ENCODE data around the gene PEAK1.

Gene PEAK1

DNA sequence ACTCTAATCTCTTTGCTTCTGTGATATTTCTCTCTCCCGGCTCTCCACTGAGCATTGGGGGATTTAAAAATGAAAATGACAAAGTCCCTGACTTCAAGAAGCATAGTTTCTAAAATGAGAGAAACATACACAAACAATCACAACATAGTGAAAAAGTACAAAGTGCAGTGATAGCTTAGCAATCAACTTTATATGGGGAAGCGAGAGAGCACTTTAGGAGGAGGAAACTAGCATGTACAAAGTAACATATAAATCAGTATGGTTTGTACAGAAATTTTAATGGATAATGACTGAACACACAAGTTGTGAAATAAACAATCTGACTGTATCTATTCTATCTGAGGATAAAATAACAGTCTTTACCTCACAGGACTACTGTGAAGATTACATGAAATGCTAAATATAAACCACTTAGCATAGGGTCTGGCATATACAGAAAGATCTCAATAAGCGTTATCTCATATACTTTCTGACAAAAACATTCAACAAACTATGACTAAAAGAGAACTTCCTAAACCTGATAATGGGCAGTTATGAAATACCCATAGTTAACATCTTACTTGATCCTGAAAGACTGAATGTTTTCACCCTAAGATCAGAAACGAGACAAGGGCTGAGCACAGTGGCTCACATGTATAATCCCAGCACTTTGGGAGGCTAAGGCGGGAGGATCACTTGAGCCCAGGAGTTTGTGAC is 61.2 kb downstream of the PEAK1 start:
- no peak for DNase-seq (ENCODE audit: low spot score)

DNA sequence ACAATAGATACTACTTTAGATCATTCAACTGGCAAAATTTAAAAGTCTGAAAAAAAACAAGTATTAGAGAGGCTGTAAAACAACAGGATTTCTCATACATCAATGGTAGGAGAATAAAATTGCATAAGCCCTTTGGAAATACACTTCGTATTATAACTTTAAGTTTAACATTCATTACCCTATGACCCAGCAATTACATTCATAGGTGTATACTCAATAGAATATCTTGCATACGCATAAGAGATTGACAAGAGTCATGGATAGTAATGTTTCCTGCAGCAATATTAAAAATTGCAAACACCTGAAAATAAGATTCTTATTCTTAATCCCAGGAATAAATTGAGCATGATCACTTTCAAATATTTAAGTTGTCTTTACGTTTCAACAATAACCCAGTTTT is 63.6 kb downstream of the PEAK1 start:
- no peak for DNase-seq (ENCODE audit: low spot score)

DNA sequence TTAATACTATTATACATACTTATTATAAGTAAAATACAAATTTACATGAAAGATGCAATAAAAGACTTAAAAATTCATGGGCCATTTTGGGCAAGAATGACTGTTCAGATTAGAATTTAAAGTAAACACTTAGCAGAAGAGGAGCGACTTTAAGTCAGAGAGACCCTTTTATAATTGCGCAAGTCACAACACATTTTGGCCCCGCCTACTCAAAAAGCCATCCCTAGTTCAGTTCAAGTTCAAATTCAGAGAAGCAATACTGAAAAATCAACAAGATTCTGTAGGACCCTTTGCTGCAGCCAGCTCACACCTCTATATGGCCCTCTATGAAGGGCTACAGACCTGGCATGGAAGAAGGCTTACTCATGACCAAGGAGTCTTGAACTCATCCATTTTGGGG is 64.6 kb downstream of the PEAK1 start:
- DNase-seq (ENCODE audit: low spot score) = no peak

DNA sequence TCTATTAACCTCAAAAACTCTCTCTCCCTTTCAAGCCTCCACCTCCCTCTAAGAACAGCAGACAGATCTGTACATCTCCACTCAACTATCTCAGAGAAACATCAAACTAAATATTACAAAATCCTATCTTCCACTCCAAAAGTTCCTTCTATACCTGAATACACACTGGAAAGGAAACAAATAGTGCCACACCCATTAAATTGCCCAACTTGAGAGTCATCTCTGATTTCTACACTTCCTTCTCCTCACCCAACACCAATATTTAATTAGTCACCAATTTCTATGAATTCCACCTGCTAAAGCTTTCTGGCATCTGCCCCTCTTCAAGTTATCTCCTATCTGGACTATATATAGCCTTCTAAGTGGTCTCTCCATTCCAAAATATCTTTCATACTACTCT is 65.8 kb downstream of the PEAK1 start:
- DNase-seq (ENCODE audit: low spot score) = no peak

DNA sequence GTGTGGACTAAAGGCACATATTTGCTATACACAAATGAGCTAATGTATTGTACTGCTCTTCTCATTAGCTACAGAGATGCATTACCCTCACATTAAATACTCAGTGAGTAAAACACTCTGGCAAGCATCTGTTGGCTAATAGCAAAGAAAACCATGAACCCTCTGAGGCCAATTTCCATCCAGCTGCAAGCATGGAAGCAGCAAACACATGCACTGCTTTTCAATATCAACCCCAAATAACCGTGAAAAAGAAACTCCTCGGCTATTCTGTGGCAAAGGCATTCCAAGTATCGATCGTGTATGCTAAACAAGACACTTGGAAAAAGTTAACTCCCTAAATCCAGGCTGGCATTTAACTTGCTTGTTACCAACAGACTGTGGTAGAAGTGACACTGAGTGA is 67.0 kb downstream of the PEAK1 start:
- DNase-seq (ENCODE audit: low spot score) = no peak

DNA sequence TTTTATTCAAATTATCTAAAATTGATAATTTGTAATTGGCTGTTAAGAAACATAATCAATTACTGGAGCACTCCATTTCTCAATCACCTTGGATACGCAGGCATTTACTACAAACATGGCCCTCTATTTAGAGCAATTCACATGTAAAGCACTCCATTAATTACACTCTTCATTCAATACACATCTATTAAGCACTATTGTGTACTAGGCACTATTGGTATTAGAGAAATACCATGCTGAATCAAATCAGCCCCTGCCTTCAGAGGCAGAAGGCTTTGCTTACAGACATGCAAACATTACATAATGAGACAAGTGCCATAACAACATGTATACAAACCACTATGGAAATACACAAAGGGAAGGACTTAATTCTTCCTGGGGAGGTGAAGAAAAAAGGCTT is 69.1 kb downstream of the PEAK1 start:
- DNase-seq (ENCODE audit: low spot score) = no peak

DNA sequence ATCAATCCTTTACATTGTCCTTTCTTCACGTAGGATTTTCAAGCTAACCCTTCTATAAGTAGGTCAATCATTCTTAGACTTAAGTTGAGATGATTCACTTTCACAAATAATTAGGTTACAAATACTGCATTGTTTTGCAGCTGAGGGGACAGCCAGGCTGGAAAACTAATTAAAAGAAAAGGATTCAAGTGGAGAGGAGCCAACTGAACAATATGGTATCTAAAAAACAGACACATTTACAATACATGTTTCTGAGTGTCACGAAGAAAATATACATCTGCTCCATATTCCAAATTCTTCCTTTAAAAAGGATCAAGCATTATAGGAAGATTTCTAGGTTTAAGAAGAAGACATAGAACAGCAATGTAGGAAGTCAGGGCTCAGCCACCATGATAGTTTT is 70.2 kb downstream of the PEAK1 start:
- no peak for DNase-seq (ENCODE audit: low spot score)

DNA sequence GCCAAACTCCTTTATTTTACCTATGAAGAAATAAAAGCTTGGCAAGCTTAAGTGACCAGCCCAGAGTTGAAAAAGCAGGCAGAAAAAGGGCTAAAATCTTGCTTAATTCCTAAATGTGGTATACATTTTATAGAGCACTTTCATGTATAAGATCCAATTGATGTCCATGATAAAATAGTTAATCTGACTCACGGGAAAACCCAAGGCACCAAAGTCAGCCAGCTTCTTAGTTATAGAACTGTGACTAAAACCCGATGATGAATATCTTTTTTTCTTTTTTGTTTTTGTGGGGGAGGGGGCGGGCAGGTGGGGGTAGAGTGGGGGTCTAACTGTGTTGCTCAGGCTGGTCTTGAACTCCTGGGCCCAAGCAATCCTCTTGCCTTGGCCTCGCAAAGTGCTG is 71.4 kb downstream of the PEAK1 start:
- no peak for DNase-seq (ENCODE audit: low spot score)

DNA sequence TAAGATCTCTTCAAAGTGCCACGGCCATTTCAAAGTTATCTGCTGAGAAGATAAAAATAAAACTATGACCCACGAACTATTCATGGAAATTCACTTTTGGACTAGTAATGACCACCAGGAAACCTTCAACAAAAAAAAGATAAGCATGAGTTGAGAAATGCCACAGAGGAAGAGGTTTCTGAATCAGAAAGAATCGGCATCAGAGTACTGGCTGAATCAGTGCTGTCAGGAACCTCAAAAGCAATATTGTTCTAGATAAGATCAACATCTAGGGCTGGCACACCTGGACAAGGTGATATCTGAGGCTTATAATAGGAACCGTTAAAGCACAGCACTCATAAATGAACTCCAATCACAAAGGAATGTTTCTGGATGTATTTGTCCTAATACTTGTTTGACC is 72.7 kb downstream of the PEAK1 start:
- DNase-seq (ENCODE audit: low spot score) = no peak

DNA sequence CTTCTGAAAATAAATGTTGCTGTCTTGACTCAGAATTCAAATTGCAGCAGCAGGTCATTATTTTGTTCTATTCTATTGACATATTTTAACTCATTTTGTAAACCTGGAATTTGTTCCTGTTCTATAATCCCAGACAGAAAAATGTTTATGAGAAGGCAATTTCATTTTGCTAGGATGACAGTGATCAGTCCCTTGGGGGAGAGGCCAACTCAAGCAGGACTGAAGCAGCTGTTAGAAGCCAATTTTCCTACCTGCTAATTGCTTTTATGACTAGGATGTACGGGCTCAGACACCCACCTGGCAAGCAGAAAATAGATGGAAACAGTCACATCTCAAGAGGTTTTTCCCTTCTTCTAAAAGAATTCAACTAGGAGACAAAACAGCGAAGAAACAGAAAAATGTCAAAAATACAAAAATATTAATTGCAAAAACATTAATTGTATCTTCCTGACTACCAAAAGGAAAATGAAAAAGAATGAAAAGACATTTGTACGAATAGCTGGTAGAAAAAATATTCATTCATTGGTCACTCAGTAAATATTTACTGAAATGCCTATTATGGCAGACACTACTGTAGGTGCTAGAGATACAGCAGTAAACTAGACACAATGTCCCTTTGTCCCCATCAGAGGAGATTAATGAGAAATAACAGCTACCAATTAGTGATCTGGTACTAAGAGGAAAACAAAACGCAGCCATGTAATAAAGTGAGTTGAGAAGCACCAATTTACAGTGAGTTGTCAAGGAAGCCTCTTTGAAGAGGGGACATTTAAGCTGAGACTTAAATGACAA is 73.5 kb downstream of the PEAK1 start:
- DNase-seq (ENCODE audit: low spot score) = no peak

DNA sequence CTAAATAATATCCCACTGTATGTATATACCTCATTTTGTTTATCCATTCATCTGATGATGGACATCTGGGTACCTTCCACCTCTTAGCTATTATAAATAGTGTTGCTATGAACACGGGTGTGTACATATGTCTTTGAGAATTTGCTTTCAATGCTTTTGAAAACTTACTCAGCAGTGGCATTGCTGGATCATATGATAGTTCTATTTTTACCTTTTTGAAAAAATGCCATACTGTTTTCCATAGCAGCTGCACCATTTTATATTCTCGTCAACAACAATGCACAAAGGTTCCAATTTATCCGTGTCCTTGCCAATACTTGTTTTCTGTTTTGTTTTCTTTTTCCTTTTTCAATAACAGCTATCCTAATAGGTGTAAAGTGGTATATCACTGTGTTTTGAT is 77.1 kb downstream of the PEAK1 start:
- no peak for DNase-seq (ENCODE audit: low spot score)

DNA sequence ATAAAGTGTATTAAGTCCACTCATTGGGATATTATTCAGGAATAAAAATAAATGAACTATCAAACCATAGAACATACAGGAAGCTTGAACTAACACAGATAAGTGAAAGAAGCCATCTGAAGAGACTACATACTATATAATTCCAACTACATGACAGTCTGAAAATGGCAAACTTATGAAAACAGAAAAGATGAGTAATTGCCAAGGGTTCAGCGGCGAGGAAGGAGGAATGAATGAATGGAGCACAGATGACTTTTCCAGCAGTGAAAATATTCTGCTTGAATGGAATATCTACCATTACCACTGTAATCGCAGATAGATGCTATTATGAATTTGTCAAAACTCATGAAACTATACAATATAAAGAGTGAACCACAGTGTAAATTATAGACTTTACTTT is 79.7 kb downstream of the PEAK1 start:
- no peak for DNase-seq (ENCODE audit: low spot score)

DNA sequence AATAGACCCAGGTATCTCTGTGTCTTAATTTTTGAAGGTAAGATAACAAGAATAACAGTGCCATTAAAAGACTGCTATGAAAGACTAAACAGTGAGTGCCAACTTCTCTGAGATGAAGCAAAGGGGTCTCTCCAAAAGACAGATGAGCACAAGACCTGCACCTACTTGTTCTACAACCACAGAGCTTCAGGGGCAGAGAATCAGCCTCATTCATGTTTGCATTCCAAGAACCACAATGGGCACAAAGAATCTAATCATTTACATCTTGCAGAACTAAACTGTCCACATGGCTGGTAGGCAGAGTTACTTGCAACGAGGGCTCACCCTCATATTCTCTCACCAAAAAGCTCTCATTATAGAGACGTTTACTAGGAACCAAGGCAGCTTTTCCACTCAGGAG is 83.9 kb downstream of the PEAK1 start:
- DNase-seq (ENCODE audit: low spot score) = no peak

DNA sequence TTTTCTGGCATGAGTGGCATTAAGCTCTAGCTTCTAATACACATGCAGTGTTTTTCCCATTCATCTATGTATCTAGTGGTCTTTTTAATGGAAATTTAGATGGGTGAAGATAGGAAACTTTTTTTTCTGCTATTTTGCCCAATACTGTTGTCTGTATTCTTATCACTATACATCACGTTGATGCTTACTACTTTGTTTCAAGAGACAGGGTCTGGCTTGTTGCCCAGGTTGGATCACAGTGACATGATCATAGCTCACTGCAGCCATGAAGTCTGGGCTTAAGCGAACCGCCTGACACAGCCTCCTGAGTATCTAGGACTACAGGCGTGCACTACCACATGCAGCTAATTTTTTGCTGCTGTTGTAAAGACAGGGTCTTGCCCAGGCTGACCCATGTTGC is 84.6 kb downstream of the PEAK1 start:
- no peak for DNase-seq (ENCODE audit: low spot score)

DNA sequence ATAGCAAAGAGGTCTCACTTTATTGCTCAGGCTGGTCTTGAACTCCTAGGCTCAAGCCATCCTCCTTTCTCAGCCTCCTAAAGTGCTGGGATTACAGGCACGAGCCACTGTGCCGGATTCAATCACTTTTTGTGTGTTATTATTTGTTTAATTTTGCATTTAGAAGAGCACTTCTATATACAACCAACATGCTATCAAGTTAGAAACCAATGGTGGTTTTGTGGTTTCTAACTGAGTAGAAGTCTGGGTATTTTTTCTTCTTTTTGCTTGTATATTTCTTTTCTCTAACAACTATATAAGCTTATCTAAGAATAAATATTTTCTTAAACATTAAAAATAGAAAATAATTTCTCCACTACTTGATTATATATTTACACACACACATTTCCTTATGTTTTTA is 86.7 kb downstream of the PEAK1 start:
- DNase-seq (ENCODE audit: low spot score) = no peak

DNA sequence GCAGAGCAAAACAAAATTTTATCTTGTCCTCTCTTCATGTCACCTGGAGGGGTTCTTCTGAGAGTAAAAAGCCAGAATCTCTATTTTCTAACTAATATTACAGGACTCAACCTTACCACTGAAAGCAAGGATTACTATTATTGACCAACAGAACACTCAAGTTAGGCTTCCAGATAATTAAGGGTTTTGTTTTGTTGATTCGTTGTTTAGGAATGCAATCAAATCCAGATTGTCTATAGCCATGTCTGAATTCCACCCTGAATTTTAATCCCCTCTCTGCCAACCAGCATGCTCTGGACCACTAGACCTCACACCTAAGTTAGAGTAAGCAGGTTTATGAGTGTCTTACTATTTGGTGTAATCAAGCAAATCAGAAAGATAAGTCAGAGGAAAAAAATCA is 90.7 kb downstream of the PEAK1 start:
- DNase-seq (ENCODE audit: low spot score) = no peak

DNA sequence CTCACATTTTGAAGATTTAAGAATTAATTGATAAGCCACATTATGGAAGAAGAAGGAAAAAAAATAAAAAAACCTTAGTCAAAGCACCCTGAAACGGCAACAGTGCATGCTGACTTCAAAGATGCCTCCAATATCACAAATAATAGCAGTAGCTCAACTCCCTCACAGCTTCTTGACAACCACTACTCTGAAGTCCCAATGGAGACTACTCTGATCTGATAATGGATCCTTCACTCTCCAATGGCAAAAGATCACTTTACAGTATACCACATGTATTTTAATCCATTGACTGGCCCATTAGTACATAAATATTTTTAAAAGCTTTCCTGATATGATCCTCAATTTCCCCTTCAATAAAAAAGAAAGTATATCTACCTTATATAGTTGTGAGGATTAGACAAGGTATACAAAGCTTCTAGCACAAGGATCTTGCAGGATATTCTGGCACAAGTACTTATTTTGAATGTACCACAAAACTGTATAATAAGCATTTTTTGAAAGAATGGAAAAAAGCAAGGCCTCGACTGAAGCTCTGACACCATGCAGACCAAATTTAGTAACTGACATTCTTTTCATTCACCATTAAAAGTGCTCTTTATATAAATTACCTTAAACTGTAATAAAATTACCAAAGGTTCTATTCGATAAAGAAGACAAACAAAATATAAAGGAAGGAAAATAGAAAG is 91.9 kb downstream of the PEAK1 start:
- DNase-seq (ENCODE audit: low spot score) = no peak

DNA sequence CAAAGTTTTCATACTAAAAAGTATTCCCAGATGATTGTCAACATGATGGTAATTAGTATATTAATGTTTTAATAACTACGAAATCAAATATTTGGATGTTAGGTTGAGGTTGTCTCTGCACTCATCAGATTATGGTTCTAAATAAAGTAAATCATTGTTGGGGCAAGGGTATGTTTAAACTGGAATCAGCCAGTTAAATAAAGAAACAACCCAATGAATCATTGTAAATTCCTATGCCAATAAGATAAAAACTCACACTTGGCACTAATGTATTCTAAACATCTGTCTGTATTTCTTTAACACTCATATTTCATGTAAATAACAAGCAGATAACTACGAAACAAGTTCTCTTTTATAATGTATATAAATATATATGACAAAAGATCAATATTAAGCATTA is 92.7 kb downstream of the PEAK1 start:
- no peak for DNase-seq (ENCODE audit: low spot score)

DNA sequence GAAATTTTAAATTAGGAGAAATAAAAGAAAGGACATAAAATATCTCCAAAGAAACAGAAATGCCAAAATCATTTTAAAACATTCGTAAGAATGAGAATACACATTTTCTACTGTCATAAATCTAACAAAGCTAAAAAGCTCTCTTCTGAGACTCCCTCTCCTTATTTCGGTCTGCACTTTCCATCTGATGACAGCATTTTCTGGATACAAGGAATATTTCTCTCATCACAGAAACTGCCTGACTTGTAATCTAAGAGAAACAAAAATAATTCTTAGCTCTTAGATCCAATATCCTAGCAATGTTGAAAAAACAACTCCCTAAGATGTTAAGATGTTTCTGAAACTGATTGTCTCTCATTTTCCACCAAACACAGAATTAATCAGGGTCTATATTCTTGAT is 93.5 kb downstream of the PEAK1 start:
- no peak for DNase-seq (ENCODE audit: low spot score)

DNA sequence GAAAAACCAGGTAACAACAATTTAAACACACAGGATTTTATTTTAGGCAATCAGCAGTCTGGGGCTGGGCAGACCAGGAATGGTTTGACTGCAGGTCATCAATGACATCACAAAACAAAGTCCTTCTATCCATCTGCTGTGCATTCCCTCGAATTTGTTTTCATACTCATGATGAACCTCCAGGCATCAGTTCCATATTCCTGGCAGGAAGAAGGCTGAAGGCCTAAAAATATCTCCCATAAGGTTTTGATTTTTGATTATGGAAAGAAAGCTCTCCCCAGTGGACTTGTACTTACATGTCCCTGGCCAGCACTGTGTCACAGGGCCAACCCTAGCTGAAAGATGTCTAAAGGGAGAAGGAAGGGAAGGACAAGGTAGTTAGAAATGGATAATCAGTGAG is 107.4 kb downstream of the PEAK1 start:
- no peak for DNase-seq (ENCODE audit: low spot score)

DNA sequence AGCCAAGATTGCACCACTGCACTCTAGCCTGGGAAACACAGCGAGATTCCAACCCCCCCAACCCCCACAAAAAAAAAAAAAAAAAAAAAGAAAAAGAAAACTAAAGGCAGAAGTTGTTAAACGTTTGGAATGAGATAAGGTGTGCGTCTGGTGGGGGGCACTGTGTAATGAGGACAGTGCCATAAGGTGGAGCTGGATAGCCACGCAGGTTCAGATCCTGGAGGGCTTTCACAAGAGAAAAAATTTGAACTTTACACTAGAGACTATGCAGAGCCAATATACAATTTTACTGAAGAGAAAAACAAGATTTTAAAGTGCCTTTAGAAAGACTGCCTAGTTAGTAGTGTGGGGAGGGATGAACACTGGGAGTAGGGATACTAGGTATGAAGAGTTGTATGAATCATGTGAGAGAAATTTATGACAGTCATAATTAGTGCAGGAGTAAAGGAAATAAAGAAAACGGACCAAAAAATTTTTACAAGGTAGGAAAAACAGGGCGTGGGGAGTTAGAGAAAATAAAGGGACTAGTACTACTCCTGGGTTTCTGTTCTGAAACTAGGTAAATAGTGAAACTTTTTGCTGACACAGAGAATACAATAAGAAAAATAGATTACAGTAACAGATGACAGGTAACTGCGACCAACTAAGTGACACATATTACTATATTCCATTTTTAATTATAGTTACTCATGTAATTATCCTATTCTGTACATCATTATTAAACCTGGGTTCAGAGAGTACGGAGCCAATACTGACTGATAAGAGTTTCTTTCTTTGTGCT is 108.1 kb downstream of the PEAK1 start:
- no peak for DNase-seq (ENCODE audit: low spot score)

DNA sequence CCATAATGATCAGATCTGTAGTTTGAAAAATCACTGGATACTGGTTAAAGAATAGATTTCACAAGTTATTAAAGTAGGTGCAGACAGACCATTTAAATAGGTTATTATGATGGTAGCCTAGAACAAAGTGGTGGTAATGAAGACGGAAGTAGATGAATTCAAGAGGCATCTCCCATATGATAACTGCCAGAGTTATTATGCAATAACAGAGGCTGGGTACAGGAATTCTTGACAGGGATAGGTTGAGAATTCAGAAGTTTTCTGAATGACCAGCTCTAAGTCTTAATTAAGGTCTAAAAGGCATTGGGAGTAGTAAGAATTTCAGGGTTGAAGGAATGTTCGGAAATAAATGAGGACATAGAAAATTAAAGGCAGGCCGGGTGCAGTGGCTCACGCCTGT is 108.9 kb downstream of the PEAK1 start:
- DNase-seq (ENCODE audit: low spot score) = no peak

DNA sequence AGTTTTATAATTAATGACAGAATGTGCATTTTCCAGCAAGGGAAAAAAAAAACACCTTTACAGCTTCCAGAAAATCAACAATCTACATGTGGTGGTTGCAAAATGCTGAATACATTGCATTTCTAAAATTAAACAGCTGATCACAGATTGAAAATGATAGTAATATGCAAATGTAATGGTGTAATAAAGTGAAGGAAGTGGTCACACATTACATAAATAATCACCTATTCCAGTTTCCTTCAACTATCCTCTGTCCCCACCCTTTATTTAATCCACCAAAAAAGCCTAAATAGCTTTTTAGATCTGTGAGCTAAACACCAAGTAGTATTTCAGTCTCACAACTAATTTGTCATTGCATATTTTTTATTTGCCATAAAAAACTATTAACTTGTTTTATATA is 110.5 kb downstream of the PEAK1 start:
- no peak for DNase-seq (ENCODE audit: low spot score)

Measured in NAMALWA (cell line).